Endothelial cell (in vitro differentiated cells): ENCODE results near the gene COX19. TPM values are rescaled to one million over a fixed set of nuclear protein-coding genes. Genes with fewer than 3 reads are reported as not detected.
"Not testable (repeated sequence)": the region's sequence is repeated elsewhere in the genome, so short reads cannot be mapped to it uniquely, and the experiment has no call there.

Experiments used
- DNase-seq: peaks from one replicate; pipeline ENCODE4 v3.0.0; 2021; ENCODE audit warnings: low spot score
- H3K27ac Mint-ChIP-seq: one replicate; pipeline ENCODE4 v1.8.0; 2021; ENCODE audit warnings: mixed read lengths, inconsistent platforms; ENCODE audit not compliant: unreplicated experiment
- H3K27me3 Mint-ChIP-seq: one replicate; pipeline ENCODE4 v1.8.0; 2021; ENCODE audit warnings: mild to moderate bottlenecking, moderate library complexity, mixed read lengths, inconsistent platforms; ENCODE audit not compliant: unreplicated experiment
- H3K36me3 Mint-ChIP-seq: one replicate; pipeline ENCODE4 v1.8.0; 2021; ENCODE audit warnings: mild to moderate bottlenecking, low read depth, mixed read lengths, inconsistent platforms; ENCODE audit not compliant: unreplicated experiment
- H3K4me1 Mint-ChIP-seq: one replicate; pipeline ENCODE4 v1.8.0; 2021; ENCODE audit warnings: mild to moderate bottlenecking, mixed read lengths, inconsistent platforms; ENCODE audit not compliant: unreplicated experiment
- H3K4me3 Mint-ChIP-seq: one replicate; pipeline ENCODE4 v1.8.0; 2021; ENCODE audit warnings: mild to moderate bottlenecking, mixed read lengths, inconsistent platforms; ENCODE audit not compliant: unreplicated experiment
- H3K9me3 Mint-ChIP-seq: one replicate; pipeline ENCODE4 v1.8.0; 2021; ENCODE audit warnings: mixed read lengths, inconsistent platforms; ENCODE audit not compliant: unreplicated experiment
- CTCF ChIP-seq: fragments of 200-600 bp; sonication (generic); IDR thresholded peaks from one replicate; pipeline ENCODE4 v1.5.0; 2021; ENCODE audit warnings: antibody characterized with exemption; ENCODE audit not compliant: unreplicated experiment
- total RNA-seq: library from RNA; stranded (reverse); fragmentation: NEBNext Ultra II Directional; extraction: Animal tissue kit (Norgen Biotek cat#: 25700); gene quantifications from one replicate; pipeline ENCODE4 v1.2.1, GENCODE V29; 2021; ENCODE audit not compliant: unreplicated experiment

COX19 gene
- total RNA-seq, 1 donor from 2014 or later, result 10.2 TPM

GRCh38 chr7:961546-962400 lies 13.6 kb downstream of the COX19 start:
- no peaks in the 10 kb centered on the region for H3K9me3 Mint-ChIP-seq
- no peak for TF ChIP-seq CTCF
- H3K27ac Mint-ChIP-seq, result no peak overlapping the region
- no peak for DNase-seq
- peaks cover 8% of the 10 kb centered on the region for H3K36me3 Mint-ChIP-seq
- peaks cover 15% of the 10 kb centered on the region for H3K27me3 Mint-ChIP-seq
- H3K4me1 Mint-ChIP-seq, result peaks cover 3% of the 10 kb centered on the region
- no peak overlapping the region for H3K4me3 Mint-ChIP-seq

- DNase-seq, H3K36me3 Mint-ChIP-seq, H3K4me3 Mint-ChIP-seq, H3K27ac Mint-ChIP-seq, H3K9me3 Mint-ChIP-seq, H3K4me1 Mint-ChIP-seq: not testable (repeated sequence)
- H3K27me3 Mint-ChIP-seq, result peaks cover 15% of the 10 kb centered on the region
These were observed 14.4 kb downstream of the COX19 start for GRCh38 chr7:960972-961371.

- no peak for TF ChIP-seq CTCF
- peaks cover 8% of the 10 kb centered on the region for H3K36me3 Mint-ChIP-seq
- peaks cover 17% of the 10 kb centered on the region for H3K27me3 Mint-ChIP-seq
- no peak for DNase-seq
- H3K4me1 Mint-ChIP-seq, result peaks cover 3% of the 10 kb centered on the region
- no peak overlapping the region for H3K27ac Mint-ChIP-seq
- no peak overlapping the region for H3K4me3 Mint-ChIP-seq
- no peaks in the 10 kb centered on the region for H3K9me3 Mint-ChIP-seq
These were observed 15.0 kb downstream of the COX19 start for GRCh38 chr7:960269-960871.

- not testable (repeated sequence) for H3K4me3 Mint-ChIP-seq, H3K36me3 Mint-ChIP-seq, DNase-seq, H3K9me3 Mint-ChIP-seq, H3K27ac Mint-ChIP-seq, H3K4me1 Mint-ChIP-seq
- peaks cover 18% of the 10 kb centered on the region for H3K27me3 Mint-ChIP-seq
These were observed 15.6 kb downstream of the COX19 start for GRCh38 chr7:959740-960139.

GRCh38 chr7:959271-959670 lies 16.1 kb downstream of the COX19 start:
- TF ChIP-seq CTCF, result no peak
- no peaks in the 10 kb centered on the region for H3K4me1 Mint-ChIP-seq
- peaks cover 17% of the 10 kb centered on the region for H3K27me3 Mint-ChIP-seq
- no peaks in the 10 kb centered on the region for H3K9me3 Mint-ChIP-seq
- H3K36me3 Mint-ChIP-seq, result peaks cover 8% of the 10 kb centered on the region
- H3K27ac Mint-ChIP-seq, result no peak overlapping the region
- no peak for DNase-seq
- H3K4me3 Mint-ChIP-seq, result no peak overlapping the region
